GM19452 (cell line): Measurements from ENCODE around the gene PROX1.

Experiments
- ATAC-seq: cut with Tn5 transposase; IDR thresholded peaks from one replicate; pipeline ENCODE4 v1.9.1; 2021; ENCODE audit not compliant: unreplicated experiment

The PROX1 gene

GRCh38 chr1:214018386-214019268 is 30.9 kb downstream of the PROX1 start:
- ATAC-seq: no peak

GRCh38 chr1:214019499-214019898 is 31.7 kb downstream of the PROX1 start:
- no peak for ATAC-seq

- ATAC-seq: no peak
Observed at GRCh38 chr1:214021321-214021720, 33.5 kb downstream of the PROX1 start.

DNA sequence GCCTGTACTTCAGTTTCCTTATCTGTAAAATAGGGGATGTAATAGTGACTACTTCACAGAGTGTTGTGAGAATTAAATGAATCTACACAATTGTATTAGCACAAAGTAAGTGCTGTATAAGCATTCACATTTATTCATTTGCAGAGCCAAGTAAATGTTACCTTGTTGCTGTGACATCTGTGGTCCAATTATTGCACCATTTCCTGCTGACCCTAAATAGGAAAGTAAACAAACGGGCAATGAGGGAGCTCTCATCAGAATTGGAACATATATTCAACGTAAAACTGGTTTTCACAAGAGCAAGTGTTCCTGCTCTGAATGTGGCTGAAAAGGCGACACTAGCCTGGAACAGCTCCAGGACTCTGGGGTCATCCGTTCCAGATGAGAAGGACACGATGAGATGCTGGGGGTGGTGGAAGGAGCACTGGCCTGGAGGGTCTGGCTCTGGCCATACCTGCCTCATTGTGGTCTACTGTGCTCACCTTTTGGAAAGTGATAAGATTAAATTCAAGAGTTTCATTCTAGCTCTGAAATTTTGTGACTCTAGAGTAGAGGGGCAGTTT is 34.5 kb downstream of the PROX1 start:
- no peak for ATAC-seq

GRCh38 chr1:214022810-214023425 is 35.1 kb downstream of the PROX1 start:
- ATAC-seq: no peak

DNA sequence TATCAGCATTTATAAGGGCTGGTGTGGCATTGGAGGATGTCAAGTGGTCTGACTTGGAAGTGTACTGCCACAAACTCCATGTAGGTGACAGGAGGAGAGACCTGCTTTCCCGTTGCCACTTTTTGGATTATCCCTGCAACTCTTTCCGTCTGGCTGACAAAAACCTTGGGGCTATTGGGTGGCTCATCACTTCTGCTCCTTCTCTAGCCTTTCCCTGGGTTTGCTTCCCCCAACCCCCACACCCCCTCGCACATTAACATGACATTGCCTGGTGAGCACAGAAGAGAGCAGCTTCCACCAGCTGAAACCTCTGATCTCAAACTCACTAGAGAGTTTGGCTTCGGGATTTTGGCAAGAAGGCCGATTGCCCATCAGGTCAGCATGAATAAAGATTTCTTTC is 39.2 kb downstream of the PROX1 start:
- no peak for ATAC-seq

DNA sequence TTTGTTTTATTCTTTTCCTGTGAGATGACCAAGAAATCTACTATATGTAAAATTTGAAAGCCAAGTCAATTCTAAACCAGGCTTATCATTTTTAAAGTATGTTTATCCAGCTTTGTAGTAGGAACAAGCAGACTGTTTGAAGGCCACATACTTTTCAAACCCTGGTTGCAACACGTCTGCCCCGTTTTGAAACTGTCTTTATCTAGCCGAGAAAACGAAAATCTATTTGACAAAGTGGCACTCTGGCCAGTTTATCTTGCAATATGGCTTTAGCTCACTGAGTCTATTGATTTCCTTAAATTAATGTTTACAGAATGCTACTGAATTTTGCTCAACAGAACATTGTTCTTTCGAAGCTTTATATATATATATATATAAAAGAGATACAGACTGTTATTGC is 39.7 kb downstream of the PROX1 start:
- no peak for ATAC-seq

DNA sequence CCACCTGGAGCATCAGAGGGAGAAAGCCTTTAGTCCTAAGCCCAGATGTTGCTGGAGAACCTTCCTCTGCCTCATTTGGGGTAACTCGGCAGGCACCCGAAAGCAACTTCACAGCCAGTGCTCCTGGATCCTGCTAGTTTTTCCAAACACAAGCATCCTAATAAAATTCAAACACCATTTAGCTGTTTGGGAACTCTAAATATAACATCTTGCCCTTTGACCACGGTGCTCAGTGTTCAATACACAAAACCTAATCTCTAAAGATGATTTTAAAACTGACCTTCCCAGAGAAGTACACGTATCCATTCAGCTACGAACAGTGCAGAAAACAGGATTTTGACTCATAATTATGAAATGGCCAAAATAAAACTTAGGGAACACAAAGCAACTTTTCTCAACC is 40.3 kb downstream of the PROX1 start:
- ATAC-seq: no peak

- ATAC-seq: no peak
Observed at GRCh38 chr1:214028649-214029406, 41.1 kb downstream of the PROX1 start.

DNA sequence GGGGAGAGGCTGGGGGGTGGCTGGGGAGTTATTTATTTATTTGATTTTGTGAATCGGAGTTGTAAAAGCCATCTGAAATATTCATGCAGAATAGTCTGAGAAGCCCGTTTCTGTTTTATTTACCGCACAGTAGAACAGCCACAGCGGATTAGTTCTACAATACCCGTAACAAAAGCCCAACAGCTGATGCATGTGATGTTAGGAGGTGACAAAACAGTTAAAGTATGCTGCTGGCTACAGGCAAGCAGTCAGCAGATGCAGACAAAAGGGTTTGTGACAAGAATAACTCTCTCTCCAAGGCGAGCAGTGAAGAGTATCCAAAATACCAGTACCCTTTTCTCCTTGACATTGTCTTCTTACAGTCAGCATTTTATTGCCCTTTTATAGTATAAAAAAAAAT is 42.0 kb downstream of the PROX1 start:
- no peak for ATAC-seq

GRCh38 chr1:214031267-214031650 is 43.5 kb downstream of the PROX1 start:
- ATAC-seq: no peak

GRCh38 chr1:214037468-214037867 is 49.7 kb downstream of the PROX1 start:
- ATAC-seq: no peak

- ATAC-seq: no peak
Observed at GRCh38 chr1:214039394-214040018, 51.7 kb downstream of the PROX1 start.

GRCh38 chr1:214043167-214043566 is 55.4 kb downstream of the PROX1 start:
- no peak for ATAC-seq

DNA sequence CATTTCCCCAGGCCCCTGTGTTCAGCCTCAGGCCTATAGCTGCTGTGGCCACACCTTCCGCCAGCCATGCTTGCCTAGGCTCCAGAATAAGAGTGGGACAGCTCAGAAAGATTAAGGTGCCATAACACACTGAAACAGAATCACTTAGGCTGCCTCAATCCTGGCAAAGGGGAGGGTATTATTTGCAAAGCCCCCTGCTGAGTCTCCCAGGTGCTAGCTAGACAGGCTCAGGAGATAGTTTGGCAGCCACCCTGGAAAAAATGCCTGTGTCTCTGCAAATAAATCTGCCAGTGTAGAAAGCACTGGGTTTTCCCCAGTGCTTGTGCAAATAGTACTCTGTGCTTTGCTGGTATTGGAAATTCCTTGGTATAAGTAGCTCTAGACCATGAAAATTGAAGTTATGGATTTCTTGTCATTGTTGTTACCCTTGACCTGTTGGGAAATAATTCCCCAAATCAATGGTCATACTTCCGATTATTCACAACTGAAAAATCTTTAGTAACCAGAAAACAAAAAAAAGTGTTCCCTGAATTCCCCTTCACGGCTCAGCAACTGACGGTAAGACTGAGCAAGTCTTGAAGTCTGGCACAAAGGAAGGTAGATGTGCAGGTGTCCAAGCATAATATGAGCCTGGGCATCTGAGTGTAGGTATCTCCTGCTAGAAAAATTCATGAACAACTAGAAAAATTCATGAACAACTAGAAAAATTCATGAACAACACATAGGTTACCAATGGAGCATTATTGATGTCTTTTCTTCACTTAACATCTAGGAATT is 56.9 kb downstream of the PROX1 start:
- ATAC-seq: no peak

DNA sequence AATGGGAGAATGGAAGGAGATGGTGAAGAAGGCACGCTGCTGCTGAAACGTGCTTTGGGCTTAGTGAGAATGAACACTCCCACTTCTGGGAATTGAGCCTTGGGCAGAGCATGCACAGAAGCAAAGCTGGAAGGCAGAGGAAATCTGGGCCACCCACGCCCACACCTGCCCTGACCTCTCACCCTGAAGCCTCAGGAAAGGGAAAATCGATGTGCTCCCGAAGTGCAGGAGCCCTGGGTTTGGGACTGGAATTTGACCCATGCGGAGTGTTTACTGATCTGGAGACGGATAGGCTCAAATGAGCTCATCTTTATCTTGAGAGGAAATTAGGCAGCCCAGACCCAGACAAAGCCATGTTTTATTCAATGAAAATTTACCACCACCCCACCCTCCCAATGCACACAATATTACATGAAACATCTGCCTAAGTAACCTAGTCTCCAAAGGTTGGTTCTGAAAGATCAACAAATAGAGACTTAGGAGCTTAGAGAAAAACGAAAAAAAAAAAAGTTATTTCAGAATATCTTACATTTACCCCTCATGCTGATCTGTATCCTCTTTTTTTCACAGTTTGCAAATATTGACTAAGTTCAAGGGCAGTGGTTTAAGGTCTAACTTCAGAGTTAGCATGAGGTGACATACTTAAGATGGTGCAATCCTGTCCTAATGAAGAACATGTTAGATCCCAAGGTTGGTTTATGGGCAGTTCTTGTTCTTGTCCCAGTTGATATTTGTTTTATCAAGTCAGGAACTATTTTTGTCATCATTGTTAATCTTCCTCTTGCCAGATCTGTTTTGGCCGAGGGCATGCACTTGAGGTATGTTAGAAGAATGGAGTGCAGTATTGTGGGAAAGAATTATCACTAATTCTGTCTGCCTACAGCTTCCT is 63.0 kb downstream of the PROX1 start:
- no peak for ATAC-seq

GRCh38 chr1:214051786-214052185 is 64.0 kb downstream of the PROX1 start:
- no peak for ATAC-seq

GRCh38 chr1:214058076-214058475 is 70.3 kb downstream of the PROX1 start:
- no peak for ATAC-seq

DNA sequence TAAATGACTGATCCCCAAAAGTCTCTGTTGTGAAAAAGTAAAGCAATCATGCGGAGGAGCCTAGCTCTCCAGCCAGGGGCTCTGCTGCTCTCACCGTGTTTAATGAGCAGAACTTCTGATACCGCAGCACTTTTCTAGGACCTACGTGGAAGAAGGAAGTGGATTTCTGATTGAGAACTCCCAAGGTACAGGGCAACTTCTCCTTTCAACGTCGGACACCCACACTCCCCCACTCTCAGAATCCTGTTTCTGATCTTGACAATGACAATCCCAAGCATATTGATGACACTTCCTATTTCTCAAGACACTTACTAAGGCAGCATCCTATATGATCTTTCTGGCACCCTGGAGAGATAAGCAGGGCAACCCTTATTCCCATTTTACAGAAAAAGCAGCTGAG is 78.4 kb downstream of the PROX1 start:
- no peak for ATAC-seq
